Fibroblast of lung (primary cell): ENCODE results near the gene ARMH4. TPM values are rescaled to one million over a fixed set of nuclear protein-coding genes. Genes with fewer than 3 reads are reported as not detected.

Source experiments
- DNase-seq, 2 donors: peaks; one replicate each; pipeline versions ENCODE4 v3.0.0 to v3.0.0-alpha.2; 2010; ENCODE audit warnings: low read depth in 2 of 2
- H2AFZ ChIP-seq: 2 replicates; pipeline ENCODE4 v1.5.1; 2012; ENCODE audit warnings: low read length, control low read depth, inconsistent platforms
- H3K27ac ChIP-seq: 2 replicates; pipeline ENCODE4 v1.5.1; 2011; ENCODE audit warnings: low read length, control low read depth; ENCODE audit not compliant: insufficient read depth
- H3K27me3 ChIP-seq: 2 replicates; pipeline ENCODE4 v1.5.1; 2011; ENCODE audit warnings: mild to moderate bottlenecking, low read length; ENCODE audit not compliant: control insufficient read depth, insufficient read depth
- H3K36me3 ChIP-seq: 2 replicates; pipeline ENCODE4 v1.5.1; 2011; ENCODE audit warnings: low read length; ENCODE audit not compliant: control insufficient read depth, insufficient read depth
- H3K4me1 ChIP-seq: 2 replicates; pipeline ENCODE4 v1.5.1; 2011; ENCODE audit warnings: low read length; ENCODE audit not compliant: control insufficient read depth, insufficient read depth; ENCODE audit errors: extremely low read depth
- H3K4me2 ChIP-seq: 2 replicates; pipeline ENCODE4 v1.5.1; 2011; ENCODE audit warnings: low read length, control low read depth; ENCODE audit not compliant: insufficient read depth; ENCODE audit errors: extremely low read depth
- H3K4me3 ChIP-seq, 4 experiments: fragments of 200-600 bp in 1 of 4; sonication (generic) in 1 of 4; replicated peaks in 1 of 4; 2 replicates each; pipeline ENCODE4 v1.5.1; 2011 to 2016; ENCODE audit warnings: low read length in 4 of 4, low read depth in 3 of 4, mild to moderate bottlenecking in 3 of 4, control low read depth in 2 of 4, inconsistent platforms in 1 of 4, mixed read lengths in 1 of 4; ENCODE audit not compliant: insufficient read depth in 1 of 4; ENCODE audit errors: control extremely low read depth in 1 of 4
- H3K79me2 ChIP-seq: 2 replicates; pipeline ENCODE4 v1.5.1; 2012; ENCODE audit warnings: mild to moderate bottlenecking, low read length, inconsistent platforms; ENCODE audit not compliant: control insufficient read depth, insufficient read depth
- H3K9ac ChIP-seq: 2 replicates; pipeline ENCODE4 v1.5.1; 2011; ENCODE audit warnings: mild to moderate bottlenecking, low read length, control low read depth; ENCODE audit not compliant: insufficient read depth
- H3K9me3 ChIP-seq: 2 replicates; pipeline ENCODE4 v1.5.1; 2012; ENCODE audit warnings: low read depth, low read length; ENCODE audit not compliant: control insufficient read depth, insufficient read depth
- H4K20me1 ChIP-seq: 2 replicates; pipeline ENCODE4 v1.5.1; 2011; ENCODE audit warnings: low read length; ENCODE audit not compliant: control insufficient read depth, insufficient read depth; ENCODE audit errors: extremely low read depth
- CTCF ChIP-seq, 2 donors: IDR thresholded peaks in 1 of 2; conservative IDR thresholded peaks in 1 of 2; 1 replicate in 1 of 2; 2 replicates in 1 of 2; pipeline ENCODE4 v1.5.1; 2011 to 2012; ENCODE audit warnings: low read length in 2 of 2, control low read depth in 1 of 2, inconsistent platforms in 1 of 2, low read depth in 1 of 2, mild to moderate bottlenecking in 1 of 2
- EZH2 ChIP-seq: IDR thresholded peaks from 2 replicates; pipeline ENCODE4 v1.5.1; 2012; ENCODE audit warnings: low read length, control low read depth, mild to moderate bottlenecking; ENCODE audit errors: missing control alignments
- polyA plus RNA-seq, 2 donors: library from polyadenylated mRNA; depleted of rRNA in 1 of 2; stranded (reverse) in 1 of 2; unstranded in 1 of 2; fragments of >200 nt; gene quantifications; 2 replicates each; pipeline ENCODE4 v1.2.1, GENCODE V29; 2011 to 2012; ENCODE audit warnings: missing spikeins in 1 of 2
- total RNA-seq: library from RNA; depleted of rRNA; stranded (reverse); fragments of >200 nt; gene quantifications from 2 replicates; pipeline ENCODE4 v1.2.1, GENCODE V29; 2014

Gene ARMH4
- total and polyA plus RNA-seq, 2 donors (not counting 1 experiment from before 2014, with no cell fraction given) = 6.3 to 6.8 TPM

GRCh38 chr14:58027904-58028303 lies 124.1 kb downstream of the ARMH4 start:
- no peak overlapping the region for H3K9ac ChIP-seq
- no peaks in the 10 kb centered on the region for H3K4me1 ChIP-seq
- no peak overlapping the region for H3K27ac ChIP-seq
- no peak overlapping the region for H3K4me3 ChIP-seq
- TF ChIP-seq EZH2 = no peak
- TF ChIP-seq CTCF (conservative IDR thresholded peaks at IDR 0.05 in 1 of 2, IDR thresholded peaks at IDR 0.05 in 1 of 2; ENCODE audit: low read depth in 1 of 2, low read length in 2 of 2) = no peak
- no peak for DNase-seq
- H3K4me2 ChIP-seq = no peak overlapping the region
- no peaks in the 10 kb centered on the region for H4K20me1 ChIP-seq
- H3K27me3 ChIP-seq = no peaks in the 10 kb centered on the region
- no peaks in the 10 kb centered on the region for H3K36me3 ChIP-seq
- H3K79me2 ChIP-seq = no peaks in the 10 kb centered on the region
- no peak overlapping the region for H2AFZ ChIP-seq
- no peaks in the 10 kb centered on the region for H3K9me3 ChIP-seq

- Histone ChIP-seq H2AFZ (no peak overlapping the region), H3K9me3 (no peaks in the 10 kb centered on the region)
- TF ChIP-seq CTCF (conservative IDR thresholded peaks at IDR 0.05 in 1 of 2, IDR thresholded peaks at IDR 0.05 in 1 of 2; ENCODE audit: low read depth in 1 of 2, low read length in 2 of 2) = no peak
- TF ChIP-seq EZH2 = no peak
Observed at GRCh38 chr14:58026967-58027366, 125.0 kb downstream of the ARMH4 start.

GRCh38 chr14:58026219-58026618 lies 125.8 kb downstream of the ARMH4 start:
- TF ChIP-seq EZH2 (no peak), CTCF (conservative IDR thresholded peaks at IDR 0.05 in 1 of 2, IDR thresholded peaks at IDR 0.05 in 1 of 2; ENCODE audit: low read depth in 1 of 2, low read length in 2 of 2) (no peak)
- Histone ChIP-seq H3K4me3 (no peak overlapping the region), H3K9ac (no peak overlapping the region), H3K4me2 (no peak overlapping the region), H3K27me3 (no peaks in the 10 kb centered on the region), H3K27ac (no peak overlapping the region), H3K4me1 (no peaks in the 10 kb centered on the region), H3K9me3 (no peaks in the 10 kb centered on the region), H3K79me2 (no peaks in the 10 kb centered on the region), H4K20me1 (no peaks in the 10 kb centered on the region), H2AFZ (no peak overlapping the region), H3K36me3 (no peaks in the 10 kb centered on the region)
- no peak for DNase-seq

More at GRCh38 chr14:58026967-58027366, 125.0 kb downstream of the ARMH4 start:
- no peaks in the 10 kb centered on the region for H3K36me3 ChIP-seq
- H3K27ac ChIP-seq = no peak overlapping the region
- no peak overlapping the region for H3K4me3 ChIP-seq
- no peak overlapping the region for H3K9ac ChIP-seq
- no peak overlapping the region for H3K4me2 ChIP-seq
- H3K4me1 ChIP-seq = no peaks in the 10 kb centered on the region
- no peak for DNase-seq
- no peaks in the 10 kb centered on the region for H3K79me2 ChIP-seq
- H4K20me1 ChIP-seq = no peaks in the 10 kb centered on the region
- no peaks in the 10 kb centered on the region for H3K27me3 ChIP-seq
